ENCODE results near the gene IFIT3.
A peak's percentile ranks its signal among the peaks of the same experiment; 100 is the strongest.
"Not testable (repeated sequence)": the region's sequence is repeated elsewhere in the genome, so short reads cannot be mapped to it uniquely, and the experiment has no call there.

IFIT3 gene

GRCh38 chr10:89350631-89351315 is 23.0 kb downstream of the IFIT3 start:
- Histone ChIP-seq H3K4me1 (ENCODE audit: control insufficient read depth in 5 of 5, insufficient read depth in 5 of 5, low read length in 5 of 5) (peaks cover 24 to 66% (median 57%) of the 10 kb centered on the region in 5 donors), H3K4me3 (ENCODE audit: low read depth in 1 of 5, low read length in 5 of 5) (peak overlapping the region in 3 of 5 donors; percentile 19 to 44 (median 36)), H3K9ac (ENCODE audit: low read length in 5 of 5) (peak overlapping the region in 1 of 5 donors; percentile 74), H3K27ac (ENCODE audit: low read depth, low read length) (peak overlapping the region; percentile 97)
- H3K36me3 ChIP-seq (ENCODE audit: control insufficient read depth in 5 of 5, insufficient read depth in 5 of 5, low read length in 5 of 5); H3K9me3 ChIP-seq (ENCODE audit: control insufficient read depth in 5 of 5, low read length in 5 of 5); H3K27me3 ChIP-seq (ENCODE audit: control insufficient read depth in 5 of 5, insufficient read depth in 4 of 5, low read length in 5 of 5): not testable (repeated sequence)

DNA sequence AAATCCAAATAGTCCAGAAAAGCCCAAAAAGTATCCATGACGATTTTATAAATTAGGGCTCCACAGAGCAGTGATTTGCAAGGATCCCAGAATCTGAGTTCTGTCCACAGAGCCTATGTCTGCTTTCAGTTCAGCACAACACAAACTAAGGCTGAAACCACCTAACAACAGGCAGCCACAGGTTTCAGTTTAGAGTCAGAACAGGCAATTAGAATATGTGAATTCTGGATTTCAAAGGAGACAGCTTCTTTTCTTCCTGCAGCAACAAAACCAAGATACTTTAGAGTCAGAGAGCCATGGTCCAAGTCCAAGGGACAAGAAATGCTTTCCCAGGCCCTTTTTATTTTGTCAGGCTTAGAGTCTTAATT is 23.6 kb downstream of the IFIT3 start:
- H3K9me3 ChIP-seq (ENCODE audit: control insufficient read depth in 5 of 5, low read length in 5 of 5), result no peaks in the 10 kb centered on the region
- H3K4me3 ChIP-seq (ENCODE audit: low read depth in 1 of 5, low read length in 5 of 5), result peak overlapping the region in 2 of 5 donors; percentile 19 to 36

GRCh38 chr10:89351780-89352597 is 24.2 kb downstream of the IFIT3 start:
- Histone ChIP-seq H3K27me3 (ENCODE audit: control insufficient read depth in 5 of 5, insufficient read depth in 4 of 5, low read length in 5 of 5) (no peaks in the 10 kb centered on the region), H3K9ac (ENCODE audit: low read length in 5 of 5) (peak overlapping the region in 4 of 5 donors; percentile 48 to 74 (median 58)), H3K4me3 (ENCODE audit: low read depth in 1 of 5, low read length in 5 of 5) (no peak overlapping the region), H3K27ac (ENCODE audit: low read depth, low read length) (peak overlapping the region; percentile 97), H3K4me1 (ENCODE audit: control insufficient read depth in 5 of 5, insufficient read depth in 5 of 5, low read length in 5 of 5) (peaks cover 20 to 56% (median 46%) of the 10 kb centered on the region in 5 donors), H3K9me3 (ENCODE audit: control insufficient read depth in 5 of 5, low read length in 5 of 5) (no peaks in the 10 kb centered on the region), H3K36me3 (ENCODE audit: control insufficient read depth in 5 of 5, insufficient read depth in 5 of 5, low read length in 5 of 5) (no peaks in the 10 kb centered on the region)

More for the DNA sequence above, 23.6 kb downstream of the IFIT3 start:
- Histone ChIP-seq H3K27ac (ENCODE audit: low read depth, low read length) (peak overlapping the region; percentile 97), H3K9ac (ENCODE audit: low read length in 5 of 5) (peak overlapping the region in 4 of 5 donors; percentile 48 to 74 (median 58)), H3K4me1 (ENCODE audit: control insufficient read depth in 5 of 5, insufficient read depth in 5 of 5, low read length in 5 of 5) (peaks cover 23 to 60% (median 52%) of the 10 kb centered on the region in 5 donors), H3K27me3 (ENCODE audit: control insufficient read depth in 5 of 5, insufficient read depth in 4 of 5, low read length in 5 of 5) (no peaks in the 10 kb centered on the region), H3K36me3 (ENCODE audit: control insufficient read depth in 5 of 5, insufficient read depth in 5 of 5, low read length in 5 of 5) (no peaks in the 10 kb centered on the region)

DNA sequence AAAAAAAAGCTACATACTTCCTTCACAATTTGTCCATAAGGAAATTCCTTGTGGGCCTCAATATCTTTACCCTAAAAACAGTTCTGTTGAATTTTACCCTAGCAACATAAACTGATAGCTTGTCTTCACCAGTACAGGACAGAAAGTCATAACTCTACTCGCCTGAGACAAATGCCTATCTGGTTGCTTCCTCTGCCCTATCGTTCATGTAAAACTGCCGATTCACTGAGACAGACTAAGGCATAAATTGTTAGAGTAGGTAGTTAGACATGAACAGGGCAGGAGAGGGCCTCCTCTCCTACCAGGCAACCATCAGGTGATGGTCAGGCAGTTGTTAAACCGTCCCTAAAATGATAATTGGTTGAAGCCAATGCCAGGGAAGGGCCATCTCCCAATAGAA is 25.0 kb downstream of the IFIT3 start:
- no peaks in the 10 kb centered on the region for H3K27me3 ChIP-seq (ENCODE audit: control insufficient read depth in 5 of 5, insufficient read depth in 4 of 5, low read length in 5 of 5)
- H3K4me3 ChIP-seq (ENCODE audit: low read depth in 1 of 5, low read length in 5 of 5), result no peak overlapping the region
- H3K9me3 ChIP-seq (ENCODE audit: control insufficient read depth in 5 of 5, low read length in 5 of 5), result no peaks in the 10 kb centered on the region
- H3K36me3 ChIP-seq (ENCODE audit: control insufficient read depth in 5 of 5, insufficient read depth in 5 of 5, low read length in 5 of 5), result no peaks in the 10 kb centered on the region
- H3K4me1 ChIP-seq (ENCODE audit: control insufficient read depth in 5 of 5, insufficient read depth in 5 of 5, low read length in 5 of 5), result peaks cover 17 to 50% (median 38%) of the 10 kb centered on the region in 5 donors
- H3K27ac ChIP-seq (ENCODE audit: low read depth, low read length), result peak overlapping the region; percentile 97
- no peak overlapping the region for H3K9ac ChIP-seq (ENCODE audit: low read length in 5 of 5)

DNA sequence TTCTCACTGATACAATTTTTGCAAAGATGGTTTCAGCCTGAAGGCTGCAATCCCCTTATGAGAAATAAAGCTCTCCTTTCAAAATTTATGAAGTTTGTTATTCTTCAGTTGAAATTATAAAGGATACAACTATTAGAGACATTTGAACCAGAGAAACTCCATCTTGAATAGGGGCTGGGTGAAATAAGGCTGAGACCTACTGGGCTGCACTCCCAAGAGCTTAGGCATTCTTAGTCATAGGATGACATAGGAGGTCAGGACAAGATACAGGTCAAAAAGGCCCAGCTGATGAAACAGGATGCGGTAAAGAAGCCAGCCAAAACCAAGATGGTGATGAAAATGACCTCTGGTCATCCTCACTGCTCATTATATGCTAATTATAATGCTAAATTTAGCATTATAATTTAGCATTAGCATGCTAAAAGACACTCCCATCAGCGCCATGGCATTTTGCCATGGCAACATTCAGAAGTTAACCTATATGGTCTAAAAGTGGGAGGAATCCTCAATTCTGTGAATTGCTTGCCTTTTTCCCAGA is 27.7 kb downstream of the IFIT3 start:
- Histone ChIP-seq H3K4me1 (ENCODE audit: control insufficient read depth in 5 of 5, insufficient read depth in 5 of 5, low read length in 5 of 5) (peaks cover 10 to 24% (median 20%) of the 10 kb centered on the region in 5 donors), H3K27me3 (ENCODE audit: control insufficient read depth in 5 of 5, insufficient read depth in 4 of 5, low read length in 5 of 5) (no peaks in the 10 kb centered on the region), H3K27ac (ENCODE audit: low read depth, low read length) (no peak overlapping the region), H3K9me3 (ENCODE audit: control insufficient read depth in 5 of 5, low read length in 5 of 5) (no peaks in the 10 kb centered on the region), H3K9ac (ENCODE audit: low read length in 5 of 5) (no peak overlapping the region), H3K36me3 (ENCODE audit: control insufficient read depth in 5 of 5, insufficient read depth in 5 of 5, low read length in 5 of 5) (no peaks in the 10 kb centered on the region), H3K4me3 (ENCODE audit: low read depth in 1 of 5, low read length in 5 of 5) (no peak overlapping the region)

GRCh38 chr10:89357096-89357495 is 29.3 kb downstream of the IFIT3 start:
- H3K27ac ChIP-seq (ENCODE audit: low read depth, low read length), result no peak overlapping the region
- H3K4me1 ChIP-seq (ENCODE audit: control insufficient read depth in 5 of 5, insufficient read depth in 5 of 5, low read length in 5 of 5), result peaks cover 3 to 7% (median 4%) of the 10 kb centered on the region in 5 donors

DNA sequence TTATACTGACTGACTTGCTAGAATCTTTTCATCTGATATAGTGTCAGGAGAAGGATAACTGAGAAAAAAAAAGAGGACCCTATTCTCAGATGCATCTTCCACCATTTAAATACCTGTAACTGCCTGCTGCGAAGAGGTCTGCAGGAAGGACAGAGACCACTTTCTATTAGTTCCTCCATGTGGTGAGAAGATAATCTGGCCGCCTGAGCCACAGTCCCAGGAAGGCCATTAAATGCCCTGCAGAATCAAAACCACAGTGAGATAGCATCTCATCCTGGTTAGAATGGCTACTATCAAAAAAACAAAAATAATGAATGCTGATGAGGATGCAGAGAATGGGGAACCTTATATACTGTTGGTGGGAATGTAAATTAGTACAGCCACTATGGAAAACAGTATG is 30.2 kb downstream of the IFIT3 start:
- no peaks in the 10 kb centered on the region for H3K27me3 ChIP-seq (ENCODE audit: control insufficient read depth in 5 of 5, insufficient read depth in 4 of 5, low read length in 5 of 5)
- H3K36me3 ChIP-seq (ENCODE audit: control insufficient read depth in 5 of 5, insufficient read depth in 5 of 5, low read length in 5 of 5), result no peaks in the 10 kb centered on the region
- H3K27ac ChIP-seq (ENCODE audit: low read depth, low read length), result no peak overlapping the region
- H3K9me3 ChIP-seq (ENCODE audit: control insufficient read depth in 5 of 5, low read length in 5 of 5), result no peaks in the 10 kb centered on the region
- H3K4me3 ChIP-seq (ENCODE audit: low read depth in 1 of 5, low read length in 5 of 5), result no peak overlapping the region
- H3K4me1 ChIP-seq (ENCODE audit: control insufficient read depth in 5 of 5, insufficient read depth in 5 of 5, low read length in 5 of 5), result peaks cover 0 to 4% (median 0%) of the 10 kb centered on the region in 5 donors
- H3K9ac ChIP-seq (ENCODE audit: low read length in 5 of 5), result no peak overlapping the region

More at GRCh38 chr10:89357096-89357495, 29.3 kb downstream of the IFIT3 start:
- H3K4me3 ChIP-seq (ENCODE audit: low read depth in 1 of 5, low read length in 5 of 5), result no peak overlapping the region
- H3K27me3 ChIP-seq (ENCODE audit: control insufficient read depth in 5 of 5, insufficient read depth in 4 of 5, low read length in 5 of 5), result no peaks in the 10 kb centered on the region
- no peaks in the 10 kb centered on the region for H3K36me3 ChIP-seq (ENCODE audit: control insufficient read depth in 5 of 5, insufficient read depth in 5 of 5, low read length in 5 of 5)
- H3K9me3 ChIP-seq (ENCODE audit: control insufficient read depth in 5 of 5, low read length in 5 of 5), result no peaks in the 10 kb centered on the region
- no peak overlapping the region for H3K9ac ChIP-seq (ENCODE audit: low read length in 5 of 5)

DNA sequence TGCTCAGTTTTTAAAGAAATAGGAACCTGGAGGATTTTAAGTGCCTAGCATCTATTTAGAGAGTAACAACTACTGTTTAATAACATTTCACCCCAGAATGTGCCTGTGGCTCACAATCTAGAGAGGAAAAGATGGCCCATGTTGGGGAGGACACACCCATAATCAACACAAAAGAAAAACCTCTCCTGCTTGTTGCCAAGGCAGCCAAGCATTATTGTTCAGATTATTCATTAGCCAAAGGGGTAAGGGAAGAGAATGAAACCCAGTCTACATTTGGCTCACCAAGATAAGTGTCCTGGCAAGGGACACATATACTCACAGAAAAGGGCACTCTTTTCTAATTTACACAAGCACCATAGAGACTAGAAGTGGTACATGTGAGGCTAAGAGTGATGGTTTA is 32.4 kb downstream of the IFIT3 start:
- Histone ChIP-seq H3K27me3 (ENCODE audit: control insufficient read depth in 5 of 5, insufficient read depth in 4 of 5, low read length in 5 of 5) (no peaks in the 10 kb centered on the region), H3K4me3 (ENCODE audit: low read depth in 1 of 5, low read length in 5 of 5) (no peak overlapping the region), H3K9me3 (ENCODE audit: control insufficient read depth in 5 of 5, low read length in 5 of 5) (no peaks in the 10 kb centered on the region), H3K27ac (ENCODE audit: low read depth, low read length) (no peak overlapping the region), H3K9ac (ENCODE audit: low read length in 5 of 5) (no peak overlapping the region), H3K4me1 (ENCODE audit: control insufficient read depth in 5 of 5, insufficient read depth in 5 of 5, low read length in 5 of 5) (peaks cover 0 to 4% (median 0%) of the 10 kb centered on the region in 5 donors), H3K36me3 (ENCODE audit: control insufficient read depth in 5 of 5, insufficient read depth in 5 of 5, low read length in 5 of 5) (no peaks in the 10 kb centered on the region)

- Histone ChIP-seq H3K36me3 (ENCODE audit: control insufficient read depth in 5 of 5, insufficient read depth in 5 of 5, low read length in 5 of 5) (no peaks in the 10 kb centered on the region), H3K4me1 (ENCODE audit: control insufficient read depth in 5 of 5, insufficient read depth in 5 of 5, low read length in 5 of 5) (peaks cover 2 to 11% (median 7%) of the 10 kb centered on the region in 5 donors), H3K9me3 (ENCODE audit: control insufficient read depth in 5 of 5, low read length in 5 of 5) (no peaks in the 10 kb centered on the region), H3K27ac (ENCODE audit: low read depth, low read length) (no peak overlapping the region), H3K9ac (ENCODE audit: low read length in 5 of 5) (no peak overlapping the region), H3K4me3 (ENCODE audit: low read depth in 1 of 5, low read length in 5 of 5) (no peak overlapping the region), H3K27me3 (ENCODE audit: control insufficient read depth in 5 of 5, insufficient read depth in 4 of 5, low read length in 5 of 5) (no peaks in the 10 kb centered on the region)
These were observed 35.1 kb downstream of the IFIT3 start for GRCh38 chr10:89362929-89363328.

Data from subcutaneous abdominal adipose tissue (tissue), 5 donors.